Fibroblast of lung (primary cell): ENCODE data around the gene HMGCS1.

Source experiments
- CTCF ChIP-seq, 2 donors: IDR thresholded peaks in 1 of 2; conservative IDR thresholded peaks in 1 of 2; 1 replicate in 1 of 2; 2 replicates in 1 of 2; pipeline ENCODE4 v1.5.1; 2011 to 2012; ENCODE audit warnings: low read length in 2 of 2, control low read depth in 1 of 2, inconsistent platforms in 1 of 2, low read depth in 1 of 2, mild to moderate bottlenecking in 1 of 2
- EZH2 ChIP-seq: IDR thresholded peaks from 2 replicates; pipeline ENCODE4 v1.5.1; 2012; ENCODE audit warnings: low read length, control low read depth, mild to moderate bottlenecking; ENCODE audit errors: missing control alignments

- TF ChIP-seq CTCF (conservative IDR thresholded peaks at IDR 0.05 in 1 of 2, IDR thresholded peaks at IDR 0.05 in 1 of 2; ENCODE audit: low read depth in 1 of 2, low read length in 2 of 2) (no peak), EZH2 (no peak)
Measured at GRCh38 chr5:43303242-43303641, 10.0 kb downstream of the HMGCS1 start.
